HL-60 (cell line): ENCODE results near the gene CTNNA2.

Experiments
- CTCF ChIP-seq: IDR thresholded peaks from one replicate; pipeline ENCODE4 v1.5.1; 2011; ENCODE audit warnings: low read length, control low read depth, inconsistent platforms; ENCODE audit not compliant: insufficient read depth
- POLR2AphosphoS5 ChIP-seq: IDR thresholded peaks from 2 replicates; pipeline ENCODE4 v1.6.1; 2012; ENCODE audit warnings: low read depth
- REST ChIP-seq: IDR thresholded peaks from 2 replicates; pipeline ENCODE4 v1.6.1; 2012; ENCODE audit warnings: low read depth; ENCODE audit not compliant: insufficient replicate concordance
- SPI1 ChIP-seq: IDR thresholded peaks from 2 replicates; pipeline ENCODE4 v1.6.1; 2012; ENCODE audit warnings: low read depth, mild to moderate bottlenecking, borderline replicate concordance

GRCh38 chr2:80233333-80233732 is 720.5 kb downstream of the CTNNA2 start:
- TF ChIP-seq POLR2AphosphoS5 (no peak), CTCF (no peak), SPI1 (no peak), REST (no peak)
